H1 (cell line): ENCODE data around the gene SHANK2. TPM values are rescaled to one million over a fixed set of nuclear protein-coding genes. Genes with fewer than 3 reads are reported as not detected.

Experiments
- CTCF ChIA-PET: fragments of 300-600 bp; sonication (Branson Sonifier 250); formaldehyde crosslinking; loops from one replicate; lab custom pipeline; 2021; ENCODE audit not compliant: partially characterized antibody; lab: Charles Lee
- POLR2A ChIA-PET: fragments of 300-600 bp; sonication (Branson Sonifier 250); formaldehyde crosslinking; loops from one replicate; lab custom pipeline; 2021; ENCODE audit warnings: inconsistent platforms; ENCODE audit not compliant: partially characterized antibody; lab: Charles Lee
- DNase-seq, 2 experiments: peaks; one replicate each; pipeline versions ENCODE4 v3.0.0 to v3.0.0-alpha.2; 2010 to 2022; ENCODE audit warnings: low spot score in 2 of 2, low read depth in 1 of 2, mixed read lengths in 1 of 2
- FAIRE-seq: peaks from 2 replicates; lab custom pipeline; 2011; peaks lifted over from hg19 to GRCh38; lab: Jason Lieb, UNC
- H2AFZ ChIP-seq: 2 replicates; pipeline ENCODE4 v1.8.1; 2012; ENCODE audit warnings: low read length, inconsistent platforms
- H2AK5ac ChIP-seq: 2 replicates; pipeline ENCODE4 v1.6.1; 2013; ENCODE audit warnings: low read depth, low read length
- H2BK120ac ChIP-seq: replicated peaks from 2 replicates; pipeline ENCODE3; 2013; ENCODE audit warnings: low read depth, low read length, inconsistent platforms
- H2BK12ac ChIP-seq: 2 replicates; pipeline ENCODE4 v1.6.1; 2013; ENCODE audit warnings: low read depth, low read length
- H2BK15ac ChIP-seq: 2 replicates; pipeline ENCODE4 v1.6.1; 2013; ENCODE audit warnings: low read length
- H2BK20ac ChIP-seq: 2 replicates; pipeline ENCODE4 v1.6.1; 2013; ENCODE audit warnings: low read length
- H2BK5ac ChIP-seq: 2 replicates; pipeline ENCODE4 v1.6.1; 2013; ENCODE audit warnings: low read depth, low read length
- H3K14ac ChIP-seq: 2 replicates; pipeline ENCODE4 v1.6.1; 2013; ENCODE audit warnings: inconsistent platforms; ENCODE audit not compliant: insufficient read length
- H3K18ac ChIP-seq: 2 replicates; pipeline ENCODE4 v1.6.1; 2013; ENCODE audit warnings: low read length; ENCODE audit errors: extremely low read depth
- H3K23ac ChIP-seq: 2 replicates; pipeline ENCODE4 v1.6.1; 2013; ENCODE audit warnings: inconsistent platforms; ENCODE audit not compliant: insufficient read length
- H3K23me2 ChIP-seq: 2 replicates; pipeline ENCODE4 v1.6.1; 2013; ENCODE audit warnings: low read depth, low read length
- H3K27ac ChIP-seq: 2 replicates; pipeline ENCODE4 v1.6.1; 2011; ENCODE audit warnings: low read depth, low read length, inconsistent platforms
- H3K27me3 ChIP-seq, 4 experiments: replicated peaks in 1 of 4; 1 replicate in 1 of 4; 2 replicates in 3 of 4; pipeline versions ENCODE4 v1.6.1 to v1.8.1; 2011 to 2013; ENCODE audit warnings: low read length in 3 of 4, mild to moderate bottlenecking in 3 of 4, inconsistent platforms in 2 of 4, mixed read lengths in 2 of 4, moderate library complexity in 1 of 4; ENCODE audit not compliant: control insufficient read depth in 3 of 4, insufficient read depth in 3 of 4; ENCODE audit errors: extremely low read depth in 1 of 4
- H3K36me3 ChIP-seq, 4 experiments: 2 replicates each; pipeline versions ENCODE4 v1.6.1 to v1.8.1; 2011 to 2013; ENCODE audit warnings: mild to moderate bottlenecking in 4 of 4, low read length in 3 of 4, moderate library complexity in 2 of 4, control low read depth in 1 of 4, inconsistent platforms in 1 of 4; ENCODE audit not compliant: insufficient read depth in 4 of 4, control insufficient read depth in 2 of 4
- H3K4ac ChIP-seq: replicated peaks from 2 replicates; pipeline ENCODE3; 2013; ENCODE audit warnings: low read length, low read depth, mixed read lengths, inconsistent platforms; ENCODE audit not compliant: insufficient read length
- H3K4me1 ChIP-seq, 4 experiments: replicated peaks in 1 of 4; 1 replicate in 1 of 4; 2 replicates in 3 of 4; pipeline versions ENCODE4 v1.6.1 to v1.8.1; 2011 to 2013; ENCODE audit warnings: low read length in 3 of 4, inconsistent platforms in 2 of 4, mixed read lengths in 1 of 4; ENCODE audit not compliant: insufficient read depth in 4 of 4, control insufficient read depth in 3 of 4
- H3K4me2 ChIP-seq, 2 experiments: 2 replicates each; pipeline versions ENCODE4 v1.6.1 to v1.8.1; 2011 to 2013; ENCODE audit warnings: low read depth in 2 of 2, low read length in 2 of 2, control low read depth in 1 of 2, inconsistent platforms in 1 of 2, mild to moderate bottlenecking in 1 of 2; ENCODE audit not compliant: insufficient read depth in 1 of 2
- H3K4me3 ChIP-seq, 4 experiments: fragments of 200-600, 300-600 bp in 1 of 4; sonication (generic), shearing (Covaris generic), sonication (Bioruptor Twin) in 1 of 4; 2 replicates each; pipeline versions ENCODE4 v1.5.1 to v1.8.1; 2011 to 2016; ENCODE audit warnings: low read length in 4 of 4, low read depth in 3 of 4, control low read depth in 2 of 4, inconsistent platforms in 2 of 4, mild to moderate bottlenecking in 2 of 4, mixed read lengths in 1 of 4, moderate library complexity in 1 of 4; ENCODE audit not compliant: insufficient read depth in 2 of 4; ENCODE audit errors: extremely low read depth in 1 of 4
- H3K56ac ChIP-seq: replicated peaks from 2 replicates; pipeline ENCODE3; 2013; ENCODE audit warnings: low read depth, mild to moderate bottlenecking, mixed read lengths, low read length, inconsistent platforms; ENCODE audit not compliant: insufficient read length
- H3K79me1 ChIP-seq: 2 replicates; pipeline ENCODE4 v1.6.1; 2013; ENCODE audit warnings: low read depth, low read length, control low read depth
- H3K79me2 ChIP-seq, 2 experiments: 2 replicates each; pipeline versions ENCODE4 v1.6.1 to v1.8.1; 2012 to 2013; ENCODE audit warnings: low read length in 2 of 2, mild to moderate bottlenecking in 2 of 2, inconsistent platforms in 1 of 2; ENCODE audit not compliant: insufficient read depth in 2 of 2, control insufficient read depth in 1 of 2
- H3K9ac ChIP-seq, 4 experiments: replicated peaks in 1 of 4; 1 replicate in 1 of 4; 2 replicates in 3 of 4; pipeline versions ENCODE4 v1.6.1 to v1.8.1; 2011 to 2013; ENCODE audit warnings: low read depth in 3 of 4, low read length in 3 of 4, control low read depth in 2 of 4, mild to moderate bottlenecking in 2 of 4, moderate library complexity in 2 of 4, inconsistent platforms in 1 of 4; ENCODE audit errors: extremely low read depth in 1 of 4
- H3K9me3 ChIP-seq, 2 experiments: 2 replicates each; pipeline versions ENCODE4 v1.6.1 to v1.8.1; 2012 to 2013; ENCODE audit warnings: mild to moderate bottlenecking in 2 of 2, moderate library complexity in 2 of 2, control low read depth in 1 of 2, inconsistent platforms in 1 of 2, low read depth in 1 of 2, low read length in 1 of 2, mixed read lengths in 1 of 2; ENCODE audit not compliant: insufficient read depth in 2 of 2
- H4K20me1 ChIP-seq, 2 experiments: replicated peaks in 1 of 2; 2 replicates each; pipeline versions ENCODE3 to v1.8.1; 2011 to 2013; ENCODE audit warnings: inconsistent platforms in 2 of 2, low read length in 2 of 2, mild to moderate bottlenecking in 1 of 2; ENCODE audit not compliant: insufficient read depth in 2 of 2, control insufficient read depth in 1 of 2
- H4K5ac ChIP-seq: 2 replicates; pipeline ENCODE4 v1.6.1; 2013; ENCODE audit warnings: low read length, low read depth, mixed read lengths, inconsistent platforms; ENCODE audit not compliant: insufficient read length
- H4K8ac ChIP-seq: 2 replicates; pipeline ENCODE4 v1.8.0; 2013; ENCODE audit warnings: mild to moderate bottlenecking, moderate library complexity, low read length, inconsistent platforms; ENCODE audit not compliant: insufficient read depth; ENCODE audit errors: extremely low read depth
- H4K91ac ChIP-seq: replicated peaks from 2 replicates; pipeline ENCODE3; 2013; ENCODE audit warnings: low read length, mixed read lengths, inconsistent platforms; ENCODE audit not compliant: insufficient read length
- CHD2 ChIP-seq: IDR thresholded peaks from 2 replicates; pipeline ENCODE4 v1.6.1; 2012; ENCODE audit warnings: low read length, improper control_type of control experiment
- CREB1 ChIP-seq: IDR thresholded peaks from 2 replicates; pipeline ENCODE4 v1.6.1; 2012; ENCODE audit warnings: inconsistent platforms
- EP300 ChIP-seq, 2 experiments: IDR thresholded peaks; 1 replicate in 1 of 2; 2 replicates in 1 of 2; pipeline ENCODE4 v1.6.1; 2011 to 2012; ENCODE audit warnings: low read depth in 2 of 2, low read length in 2 of 2, mild to moderate bottlenecking in 2 of 2, borderline replicate concordance in 1 of 2, inconsistent platforms in 1 of 2, moderate library complexity in 1 of 2
- JUND ChIP-seq: IDR thresholded peaks from 2 replicates; pipeline ENCODE4 v1.6.1; 2011; ENCODE audit warnings: mild to moderate bottlenecking, improper control_type of control experiment, low read length
- MAFK ChIP-seq: IDR thresholded peaks from 2 replicates; pipeline ENCODE4 v1.6.1; 2012; ENCODE audit warnings: low read depth, mild to moderate bottlenecking, improper control_type of control experiment, low read length
- RXRA ChIP-seq: IDR thresholded peaks from 2 replicates; pipeline ENCODE4 v1.6.1; 2011; ENCODE audit warnings: low read depth, mild to moderate bottlenecking, low read length, moderate library complexity; ENCODE audit not compliant: insufficient read depth
- SIX5 ChIP-seq: IDR thresholded peaks from 2 replicates; pipeline ENCODE4 v1.6.1; 2011; ENCODE audit warnings: mild to moderate bottlenecking, low read depth, low read length
- SRF ChIP-seq: IDR thresholded peaks from 2 replicates; pipeline ENCODE4 v1.6.1; 2011; ENCODE audit warnings: mild to moderate bottlenecking, low read depth, low read length, moderate library complexity
- TAF1 ChIP-seq: IDR thresholded peaks from 2 replicates; pipeline ENCODE4 v1.6.1; 2011; ENCODE audit warnings: mild to moderate bottlenecking, low read depth, low read length
- TCF12 ChIP-seq: IDR thresholded peaks from 2 replicates; pipeline ENCODE4 v1.6.1; 2011; ENCODE audit warnings: low read depth, mild to moderate bottlenecking, low read length
- WGBS, 2 experiments: shearing (Covaris generic) in 1 of 2; methylation state at CpG; one replicate each; pipeline versions ENCODE4 v1.1.6 to v1.1.7; 2013 to 2015; ENCODE audit warnings: low lambda C conversion rate in 2 of 2, mixed read lengths in 2 of 2, inconsistent platforms in 1 of 2, low coverage in 1 of 2, missing lambda C conversion rate in 1 of 2; ENCODE audit not compliant: insufficient replicate concordance in 2 of 2, insufficient coverage in 1 of 2, insufficient read length in 1 of 2; ENCODE audit errors: extremely low coverage in 1 of 2, missing lambda C conversion rate in 1 of 2; 5-methylcytosine and 5-hydroxymethylcytosine counted together
- polyA plus RNA-seq, 7 experiments: library from polyadenylated mRNA; depleted of rRNA in 3 of 7; stranded (reverse) in 5 of 7; unstranded in 2 of 7; fragments of >200 nt in 5 of 7; fragments of 200-250 nt in 2 of 7; gene quantifications; 1 replicate in 5 of 7; 2 replicates in 1 of 7; 4 replicates in 1 of 7; pipeline versions ENCODE4 v1.2.1 to v1.2.3, GENCODE V29; 2011 to 2013; ENCODE audit warnings: missing spikeins in 2 of 7, mixed read lengths in 2 of 7
- total RNA-seq: library from RNA; stranded (reverse); fragmentation: NEBNext Ultra II Directional; extraction: Animal tissue kit (Norgen Biotek cat#: 25700); gene quantifications from 2 replicates; pipeline ENCODE4 v1.2.1, GENCODE V29; 2021
- TF ChIP-seq, protein P1 (sequence below): IDR thresholded peaks from 2 replicates; pipeline ENCODE4 v1.6.1; 2012; ENCODE audit warnings: inconsistent platforms

SHANK2 gene
- total and polyA plus RNA-seq, 2 of the 8 experiments (the other 6 are each of a cell fraction or from before 2014, with no cell fraction given), result 10.1 to 54.2 TPM

DNA sequence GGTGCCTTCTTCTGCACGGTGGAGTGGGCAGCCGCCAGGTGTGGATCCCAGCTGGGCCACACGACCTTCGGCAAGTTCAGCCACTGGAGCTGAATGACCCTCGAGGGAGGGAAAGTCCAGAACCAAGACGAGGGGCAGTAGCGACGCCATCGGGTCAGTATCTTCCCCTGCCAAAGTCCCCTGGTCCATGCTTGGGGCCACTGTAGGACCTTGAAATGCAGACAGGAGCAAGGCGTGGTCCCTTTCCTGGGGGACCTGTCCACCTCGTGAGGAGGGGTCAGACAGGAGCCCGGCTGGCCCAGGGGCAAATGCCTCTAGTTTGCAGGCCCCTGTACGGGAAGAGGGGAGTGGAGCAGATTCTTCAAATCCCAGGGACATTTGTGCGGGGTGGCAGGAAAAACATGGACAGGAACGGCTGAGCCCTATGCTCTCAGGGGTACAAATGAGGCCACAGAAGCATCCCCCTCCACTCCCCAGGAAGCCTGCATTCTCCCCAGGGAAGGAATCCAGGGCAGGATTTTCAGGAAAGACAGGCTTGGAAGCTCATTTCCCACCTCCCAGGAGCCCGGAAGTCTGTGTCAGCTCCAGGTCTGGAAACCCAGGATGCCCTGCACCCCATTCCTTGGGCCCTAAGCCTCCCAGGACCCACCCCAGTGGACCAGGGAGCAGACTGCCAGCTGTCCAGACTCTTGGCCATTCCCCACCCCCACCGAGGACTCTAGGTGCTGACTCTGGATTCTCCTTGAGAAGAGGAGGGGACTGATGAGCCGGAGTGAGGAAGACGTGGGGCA is 6.6 kb downstream of the SHANK2 start:
- H3K4me1 ChIP-seq, result peaks cover 30 to 63% (median 51%) of the 10 kb centered on the region in 4 experiments
- H3K4me2 ChIP-seq, result peak overlapping the region; percentile 53 to 93
- ChIA-PET CTCF (interaction anchor here (0.7 to 2.3 kb wide), 9 partner anchors 11 to 455 kb away, joined by 3 to 8 read pairs (median 7); no protein-coding TSS in a partner anchor), POLR2A (interaction anchor here (0.7 to 3.6 kb wide), 23 partner anchors 9 to 740 kb away, joined by 3 to 34 read pairs (median 5); no protein-coding TSS in a partner anchor)
- H4K5ac ChIP-seq, result peak overlapping the region; percentile 64
- peak overlapping the region; percentile 98 for H2BK5ac ChIP-seq
- no peak overlapping the region for H3K23ac ChIP-seq
- H4K20me1 ChIP-seq, result peaks cover 0 to 4% of the 10 kb centered on the region in 2 experiments
- peak overlapping the region; percentile 97 for H2BK20ac ChIP-seq
- peaks cover 11% of the 10 kb centered on the region for H3K79me1 ChIP-seq
- H2AFZ ChIP-seq, result no peak overlapping the region
- H3K27me3 ChIP-seq, result no peaks in the 10 kb centered on the region
- peak overlapping the region; percentile 100 for H3K4ac ChIP-seq
- peak overlapping the region; percentile 95 for H3K18ac ChIP-seq
- peak overlapping the region; percentile 94 for H3K27ac ChIP-seq
- H3K79me2 ChIP-seq, result peaks cover 17 to 75% of the 10 kb centered on the region in 2 experiments
- H3K4me3 ChIP-seq, result peak overlapping the region in 3 of 4 experiments; percentile 27 to 56 (median 30); a peak in 6 of 8 replicates
- peak overlapping the region; percentile 95 for H4K91ac ChIP-seq
- peak overlapping the region; percentile 93 for H2BK12ac ChIP-seq
- peak overlapping the region; percentile 47; the same call in 1 of the 2 replicates for H2BK15ac ChIP-seq
- H3K9ac ChIP-seq, result peak overlapping the region in 2 of 4 experiments; percentile 36 to 55; a peak in 4 of 7 replicates
- H3K23me2 ChIP-seq, result peaks cover 15% of the 10 kb centered on the region; the same call in 1 of the 2 replicates
- H3K36me3 ChIP-seq, result no peaks in the 10 kb centered on the region; a peak in 1 of 8 replicates
- H3K14ac ChIP-seq, result no peak overlapping the region
- peak overlapping the region; percentile 43 for H2AK5ac ChIP-seq
- H4K8ac ChIP-seq, result peak overlapping the region; percentile 89
- FAIRE-seq (no peak), DNase-seq (peak in 1 of 2 experiments; percentile 73)
- peak overlapping the region; percentile 85 for H2BK120ac ChIP-seq
- H3K56ac ChIP-seq, result peak overlapping the region; percentile 60
- 38% methylated on average over 18 of the region's 19 CpGs; no CpG with 5 or more reads in 1 of the 2 experiments for WGBS, 2 experiments
- H3K9me3 ChIP-seq, result no peaks in the 10 kb centered on the region
- TF ChIP-seq, protein P1, sequence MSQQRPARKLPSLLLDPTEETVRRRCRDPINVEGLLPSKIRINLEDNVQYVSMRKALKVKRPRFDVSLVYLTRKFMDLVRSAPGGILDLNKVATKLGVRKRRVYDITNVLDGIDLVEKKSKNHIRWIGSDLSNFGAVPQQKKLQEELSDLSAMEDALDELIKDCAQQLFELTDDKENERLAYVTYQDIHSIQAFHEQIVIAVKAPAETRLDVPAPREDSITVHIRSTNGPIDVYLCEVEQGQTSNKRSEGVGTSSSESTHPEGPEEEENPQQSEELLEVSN, result 0 out of 2 replicates have a peak, but pooled peaks have one; percentile 32
- no peak for TF ChIP-seq CHD2
- peak; percentile 21; the same call in 1 of the 2 replicates for TF ChIP-seq TAF1
- TF ChIP-seq JUND, result no peak
- no peak for TF ChIP-seq RXRA
- no peak for TF ChIP-seq MAFK
- no peak for TF ChIP-seq CREB1
- TF ChIP-seq SIX5, result no peak
- no peak for TF ChIP-seq TCF12
- TF ChIP-seq SRF, result no peak
- peak in 1 of 2 experiments; percentile 44; a peak in 1 of 3 replicates for TF ChIP-seq EP300 (IDR thresholded peaks at IDR 0.05; ENCODE audit: borderline replicate concordance in 1 of 2, low read depth in 2 of 2, low read length in 2 of 2)
